SK-N-SH treated with all-trans-retinoic acid at 6 μM for 48 hours (cell line): ENCODE measurements around the gene FGF22.

Experiments used
- ATAC-seq: fragments of 200-7000 bp; cut with Tn5 transposase; 3 replicates; pipeline ENCODE4 v1.9.1; 2020; ENCODE audit warnings: mild to moderate bottlenecking, moderate library complexity
- ARNTL ChIP-seq: fragments of 450-650 bp; formaldehyde crosslinking; IDR thresholded peaks from 2 replicates; pipeline ENCODE4 v1.5.0; 2020; ENCODE audit warnings: low read depth, mild to moderate bottlenecking, moderate library complexity, borderline replicate concordance
- CREB5 ChIP-seq: fragments of 250-450 bp; sonication (Bioruptor Pico); IDR thresholded peaks from 2 replicates; pipeline ENCODE4 v1.5.1; 2020; ENCODE audit warnings: low read depth, mild to moderate bottlenecking, moderate library complexity
- CSDC2 ChIP-seq: fragments of 250-450 bp; sonication (Bioruptor Pico); IDR thresholded peaks from 2 replicates; pipeline ENCODE4 v1.5.0; 2020; ENCODE audit warnings: mild to moderate bottlenecking, moderate library complexity
- CSRNP3 ChIP-seq: fragments of 250-450 bp; sonication (Bioruptor Pico); IDR thresholded peaks from 2 replicates; pipeline ENCODE4 v1.5.1; 2021; ENCODE audit warnings: mild to moderate bottlenecking, moderate library complexity
- ESRRG ChIP-seq: fragments of 250-450 bp; sonication (Bioruptor Pico); IDR thresholded peaks from 2 replicates; pipeline ENCODE4 v1.6.1; 2021; ENCODE audit warnings: mild to moderate bottlenecking
- GLIS3 ChIP-seq: fragments of 250-450 bp; sonication (Bioruptor Pico); IDR thresholded peaks from 2 replicates; pipeline ENCODE4 v1.5.0; 2020; ENCODE audit warnings: mild to moderate bottlenecking, moderate library complexity
- ISL1 ChIP-seq: fragments of 250-450 bp; sonication (Bioruptor Pico); IDR thresholded peaks from 2 replicates; pipeline ENCODE4 v2.1.2; 2022; ENCODE audit warnings: mild to moderate bottlenecking, moderate library complexity
- OSR1 ChIP-seq: fragments of 250-450 bp; sonication (Bioruptor Pico); IDR thresholded peaks from 2 replicates; pipeline ENCODE4 v1.8.0; 2022; ENCODE audit warnings: moderate library complexity, mild to moderate bottlenecking, inconsistent platforms
- PATZ1 ChIP-seq: fragments of 250-450 bp; sonication (Bioruptor Pico); IDR thresholded peaks from 2 replicates; pipeline ENCODE4 v1.8.0; 2020; ENCODE audit warnings: mild to moderate bottlenecking, moderate library complexity, borderline replicate concordance
- RARB ChIP-seq: fragments of 250-450 bp; sonication (Bioruptor Pico); IDR thresholded peaks from 2 replicates; pipeline ENCODE4 v1.8.0; 2021; ENCODE audit warnings: mild to moderate bottlenecking, moderate library complexity
- SNAI2 ChIP-seq: fragments of 250-450 bp; sonication (Bioruptor Pico); IDR thresholded peaks from 2 replicates; pipeline ENCODE4 v1.5.0; 2020; ENCODE audit warnings: mild to moderate bottlenecking, moderate library complexity
- TCF4 ChIP-seq: fragments of 250-450 bp; sonication (Bioruptor Pico); IDR thresholded peaks from 2 replicates; pipeline ENCODE4 v1.8.0; 2021; ENCODE audit warnings: mild to moderate bottlenecking, moderate library complexity, borderline replicate concordance
- TOX ChIP-seq: fragments of 250-450 bp; sonication (Bioruptor Pico); IDR thresholded peaks from 2 replicates; pipeline ENCODE4 v1.8.0; 2021; ENCODE audit warnings: mild to moderate bottlenecking, moderate library complexity, borderline replicate concordance
- TSHZ2 ChIP-seq: fragments of 250-450 bp; sonication (Bioruptor Pico); IDR thresholded peaks from 2 replicates; pipeline ENCODE4 v1.5.0; 2020; ENCODE audit warnings: mild to moderate bottlenecking, moderate library complexity
- ZC3H10 ChIP-seq: fragments of 250-450 bp; sonication (Bioruptor Pico); IDR thresholded peaks from 2 replicates; pipeline ENCODE4 v1.5.1; 2021; ENCODE audit warnings: mild to moderate bottlenecking, moderate library complexity
- ZFP30 ChIP-seq: fragments of 450-650 bp; formaldehyde crosslinking; IDR thresholded peaks from 2 replicates; pipeline ENCODE4 v1.5.0; 2022; ENCODE audit warnings: mild to moderate bottlenecking, moderate library complexity
- ZNF565 ChIP-seq: fragments of 450-650 bp; formaldehyde crosslinking; conservative IDR thresholded peaks from 2 replicates; pipeline ENCODE4 v1.5.0; 2020; ENCODE audit warnings: low read depth, mild to moderate bottlenecking, moderate library complexity
- ZNF70 ChIP-seq: fragments of 450-650 bp; formaldehyde crosslinking; IDR thresholded peaks from 2 replicates; pipeline ENCODE4 v1.5.0; 2020; ENCODE audit warnings: mild to moderate bottlenecking, moderate library complexity
- ZNF8 ChIP-seq: fragments of 450-650 bp; formaldehyde crosslinking; IDR thresholded peaks from 2 replicates; pipeline ENCODE4 v1.5.0; 2020; ENCODE audit warnings: mild to moderate bottlenecking, moderate library complexity

FGF22 gene

GRCh38 chr19:591099-591958, 48.4 kb upstream of the FGF22 start:
- no peak for TF ChIP-seq ZC3H10
- TF ChIP-seq ZNF565 = no peak
- no peak for TF ChIP-seq ISL1 (CRISPR knock-in tag)
- no peak for TF ChIP-seq TCF4 (CRISPR knock-in tag)
- TF ChIP-seq OSR1 (CRISPR knock-in tag) = no peak
- TF ChIP-seq CSDC2 (CRISPR knock-in tag) = no peak
- TF ChIP-seq ZNF70 (CRISPR knock-in tag) = no peak
- no peak for TF ChIP-seq CSRNP3 (CRISPR knock-in tag)
- TF ChIP-seq SNAI2 = no peak
- TF ChIP-seq TOX = no peak
- no peak for ATAC-seq

- ATAC-seq = no peak
- TF ChIP-seq ZNF70 (CRISPR knock-in tag) = no peak
- TF ChIP-seq RARB = no peak
- no peak for TF ChIP-seq ZFP30 (CRISPR knock-in tag)
- no peak for TF ChIP-seq ZC3H10
- no peak for TF ChIP-seq TSHZ2 (CRISPR knock-in tag)
- TF ChIP-seq GLIS3 (CRISPR knock-in tag) = no peak
- TF ChIP-seq OSR1 (CRISPR knock-in tag) = no peak
Observed at GRCh38 chr19:592101-592500, 47.6 kb upstream of the FGF22 start.

- no peak for ATAC-seq
- TF ChIP-seq CREB5 = no peak
- no peak for TF ChIP-seq ZNF70 (CRISPR knock-in tag)
- no peak for TF ChIP-seq ZNF8 (CRISPR knock-in tag)
- TF ChIP-seq ZFP30 (CRISPR knock-in tag) = no peak
- no peak for TF ChIP-seq ZNF565
Observed at GRCh38 chr19:593055-593454, 46.6 kb upstream of the FGF22 start.

- ATAC-seq = no peak
- TF ChIP-seq ISL1 (CRISPR knock-in tag) = no peak
- TF ChIP-seq ZC3H10 = no peak
- TF ChIP-seq ZFP30 (CRISPR knock-in tag) = no peak
- no peak for TF ChIP-seq RARB
- TF ChIP-seq TOX = no peak
- TF ChIP-seq ZNF565 = no peak
- TF ChIP-seq ESRRG = no peak
- TF ChIP-seq PATZ1 (CRISPR knock-in tag) = no peak
- no peak for TF ChIP-seq OSR1 (CRISPR knock-in tag)
- TF ChIP-seq ARNTL = no peak
- no peak for TF ChIP-seq TCF4 (CRISPR knock-in tag)
- TF ChIP-seq SNAI2 = no peak
- no peak for TF ChIP-seq ZNF8 (CRISPR knock-in tag)
Observed at GRCh38 chr19:593505-593904, 46.2 kb upstream of the FGF22 start.
